ENCODE results near the gene FIGN. TPM values are rescaled to one million over a fixed set of nuclear protein-coding genes. Genes with fewer than 3 reads are reported as not detected.

The FIGN gene
- total and polyA plus RNA-seq, 10 of the 15 experiments (the other 5 are each of a cell fraction or from before 2014, with no cell fraction given) = under 0.01 to 0.01 TPM; not detected in 8

- TF ChIP-seq SPI1 (IDR thresholded peaks at IDR 0.05; ENCODE audit: borderline replicate concordance, insufficient read depth, low read depth, low read length) = no peak
- no peak for TF ChIP-seq CBX3 (IDR thresholded peaks at IDR 0.05; ENCODE audit: borderline replicate concordance, low read depth)
- no peak for TF ChIP-seq CBX5 (IDR thresholded peaks at IDR 0.05; ENCODE audit: low read depth)
- TF ChIP-seq PAX5 (IDR thresholded peaks at IDR 0.05; ENCODE audit: borderline replicate concordance, low read depth, low read length) = no peak
- TF ChIP-seq ZBTB11 (CRISPR knock-in tag; IDR thresholded peaks at IDR 0.05) = no peak
- no peak for TF ChIP-seq POLR2AphosphoS5 (IDR thresholded peaks at IDR 0.05; ENCODE audit: low read length)
- TF ChIP-seq CBFB (IDR thresholded peaks at IDR 0.05; ENCODE audit: low read depth) = no peak
- TF ChIP-seq HDAC6 (IDR thresholded peaks at IDR 0.05; ENCODE audit: unreplicated experiment) = no peak
- TF ChIP-seq RELA (IDR thresholded peaks at IDR 0.05; ENCODE audit: borderline replicate concordance, partially characterized antibody) = no peak
- TF ChIP-seq NBN (IDR thresholded peaks at IDR 0.05) = no peak
- TF ChIP-seq MTA3 (IDR thresholded peaks at IDR 0.05; ENCODE audit: borderline replicate concordance, low read length) = no peak
- TF ChIP-seq LARP7 (IDR thresholded peaks at IDR 0.05) = no peak
- TF ChIP-seq RFX5 (IDR thresholded peaks at IDR 0.05; ENCODE audit: low read depth, low read length) = no peak
- no peak for TF ChIP-seq BMI1 (IDR thresholded peaks at IDR 0.05; ENCODE audit: borderline replicate concordance)
- TF ChIP-seq BACH1 (IDR thresholded peaks at IDR 0.05; ENCODE audit: borderline replicate concordance) = no peak
- TF ChIP-seq ZBED1 (IDR thresholded peaks at IDR 0.05; ENCODE audit: borderline replicate concordance) = no peak
- TF ChIP-seq RELB (IDR thresholded peaks at IDR 0.05; ENCODE audit: low read depth) = no peak
- TF ChIP-seq YY1 (IDR thresholded peaks at IDR 0.05; ENCODE audit: low read depth, low read length) = no peak
- no peak for TF ChIP-seq TARDBP (IDR thresholded peaks at IDR 0.05; ENCODE audit: borderline replicate concordance)
- no peak for TF ChIP-seq GATAD2B (conservative IDR thresholded peaks at IDR 0.05; ENCODE audit: low read depth)
- Histone ChIP-seq H4K20me1 (ENCODE audit: control insufficient read depth, insufficient read depth) (no peaks in the 10 kb centered on the region), H3K9me3 (replicated peaks; ENCODE audit: control insufficient read depth, insufficient read depth, low read length) (no peaks in the 10 kb centered on the region), H2AFZ (ENCODE audit: control insufficient read depth, low read depth, low read length) (no peak overlapping the region), H3K4me1 (ENCODE audit: control insufficient read depth, insufficient read depth, low read length) (no peaks in the 10 kb centered on the region), H3K4me3 (no peak overlapping the region), H3K27me3 (replicated peaks in 1 of 2; ENCODE audit: control insufficient read depth in 2 of 2, insufficient read depth in 2 of 2, low read length in 1 of 2) (no peaks in the 10 kb centered on the region), H3K4me2 (ENCODE audit: control insufficient read depth, insufficient read depth) (no peak overlapping the region), H3K36me3 (ENCODE audit: control insufficient read depth in 2 of 2, insufficient read depth in 2 of 2, low read length in 1 of 2) (no peaks in the 10 kb centered on the region), H3K27ac (ENCODE audit: control insufficient read depth, insufficient read depth) (no peak overlapping the region), H3K9ac (ENCODE audit: control insufficient read depth, insufficient read depth, low read length) (no peak overlapping the region), H3K79me2 (ENCODE audit: control insufficient read depth, insufficient read depth, low read length) (no peaks in the 10 kb centered on the region)
- ChIA-PET RAD21 (ENCODE audit: unreplicated experiment) (no interaction called here), SMC1A (ENCODE audit: uncharacterized antibody, unreplicated experiment) (no interaction called here), CTCF (no interaction called here), POLR2A (no interaction called here)
- ATAC-seq = no peak
- intact Hi-C loops (cut with micrococcal nuclease; ENCODE audit: unreplicated experiment) = no loop called here
- 49% methylated on average over 7 of the region's 7 CpGs for WGBS (ENCODE audit: insufficient coverage, insufficient replicate concordance, low lambda C conversion rate, missing lambda C conversion rate)
- no TSS peak for BruUV-seq (replicated peaks)
- no peak for FAIRE-seq
- DNase-seq (ENCODE audit: low read depth, low spot score) = no peak
- in situ Hi-C loops (cut with MboI) = no loop called here
Observed at GRCh38 chr2:163621445-163622004, 114.3 kb downstream of the FIGN start.
